Measurements from ENCODE around the gene TRIO.

Gene TRIO

GRCh38 chr5:14231890-14232289 is 88.7 kb downstream of the TRIO start:
- no peak for DNase-seq

DNA sequence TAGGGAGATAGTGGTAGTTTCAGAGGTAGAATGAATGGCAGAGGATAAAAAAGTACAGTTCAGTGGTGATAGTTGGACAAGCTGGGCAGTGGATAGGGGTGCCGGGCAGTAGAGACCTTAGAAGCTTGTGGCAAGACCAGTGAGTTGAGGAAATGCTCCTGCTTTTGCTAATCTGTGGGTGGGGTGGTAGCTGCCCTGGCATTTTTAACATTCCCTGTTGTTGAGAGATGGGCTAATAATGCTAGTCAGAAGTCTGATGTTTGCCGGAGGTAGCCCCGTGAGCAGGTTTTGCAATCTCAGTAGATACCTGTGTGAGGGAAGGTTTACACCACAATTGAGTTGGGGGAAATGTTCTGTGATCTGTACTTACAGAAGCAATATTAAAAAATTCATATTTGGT is 91.1 kb downstream of the TRIO start:
- DNase-seq = no peak

- DNase-seq = no peak
Observed at GRCh38 chr5:14235872-14236271, 92.7 kb downstream of the TRIO start.

GRCh38 chr5:14236757-14237156 is 93.6 kb downstream of the TRIO start:
- DNase-seq = no peak

DNA sequence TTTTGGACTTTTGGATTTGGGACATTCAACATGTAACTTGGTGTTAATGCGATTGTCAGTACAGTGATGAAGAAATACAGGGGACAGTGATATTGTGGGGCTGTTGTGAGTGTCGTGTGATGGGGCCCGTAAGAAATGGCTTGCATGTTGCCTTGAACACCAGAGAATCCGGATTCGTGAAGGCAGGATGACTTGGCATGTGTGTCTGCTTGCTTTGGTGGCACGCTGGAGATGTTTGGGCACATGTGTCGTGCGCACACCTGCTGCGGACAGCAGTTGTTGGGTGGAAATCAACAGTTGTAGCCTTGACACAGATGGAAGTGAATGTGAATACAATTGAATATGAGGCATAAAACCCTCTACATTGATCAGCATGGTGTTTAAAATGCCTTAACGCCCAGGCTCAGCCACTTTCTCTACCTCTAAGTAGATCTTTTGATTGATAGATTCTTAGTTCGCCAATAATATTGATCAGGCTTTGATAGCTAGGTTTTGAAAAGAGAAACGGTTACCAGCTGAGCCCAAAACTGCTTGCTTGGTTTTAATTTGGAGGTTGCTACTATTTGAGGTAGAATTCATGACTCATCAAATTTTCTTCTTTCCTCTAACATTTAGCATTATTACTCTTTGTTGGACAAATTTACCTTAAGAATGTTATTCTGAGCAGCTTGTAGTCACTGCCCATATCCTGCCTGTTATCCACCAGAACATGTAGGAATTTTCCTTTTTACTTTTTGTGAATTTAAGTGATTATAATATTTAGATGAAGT is 94.4 kb downstream of the TRIO start:
- DNase-seq = no peak

DNA sequence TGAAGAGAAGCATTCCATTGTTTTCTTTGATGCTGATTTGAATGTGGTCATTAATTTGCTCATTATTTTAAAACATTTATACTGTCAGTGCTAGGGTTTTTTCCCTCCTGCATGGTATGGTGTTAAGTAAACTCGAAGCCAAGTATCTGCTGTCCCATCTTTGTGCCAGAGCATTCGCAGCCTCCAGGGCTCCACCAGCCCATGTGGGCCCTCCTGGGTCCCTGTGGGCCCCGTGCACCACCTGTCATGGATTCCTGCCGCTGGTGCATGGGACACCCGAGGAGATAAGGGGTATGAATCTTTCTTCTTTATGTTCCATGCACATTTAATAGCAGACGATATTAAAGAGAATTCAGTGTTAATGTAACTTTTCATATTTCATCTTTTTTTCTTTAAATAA is 95.1 kb downstream of the TRIO start:
- no peak for DNase-seq

GRCh38 chr5:14239404-14239803 is 96.3 kb downstream of the TRIO start:
- DNase-seq = no peak

GRCh38 chr5:14239951-14240350 is 96.8 kb downstream of the TRIO start:
- DNase-seq = no peak

DNA sequence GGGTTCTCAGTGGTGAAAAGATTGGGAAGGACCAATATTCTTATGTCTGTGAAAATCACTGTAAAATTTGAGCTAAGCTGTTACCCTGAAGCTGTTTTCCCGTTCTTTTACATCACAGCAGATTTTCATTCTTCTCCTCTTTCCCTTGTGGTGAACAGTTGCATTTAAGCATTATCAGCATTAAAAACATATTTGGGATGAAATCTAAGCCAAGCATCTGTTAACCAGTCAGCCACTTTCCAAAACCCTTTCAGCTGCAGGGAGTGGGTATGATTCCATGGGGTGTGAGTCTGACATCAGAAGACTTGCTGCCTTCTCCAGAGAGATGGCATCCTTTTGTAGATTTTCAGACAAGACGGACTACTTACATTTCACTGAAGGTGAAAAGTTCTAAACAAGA is 97.2 kb downstream of the TRIO start:
- no peak for DNase-seq

DNA sequence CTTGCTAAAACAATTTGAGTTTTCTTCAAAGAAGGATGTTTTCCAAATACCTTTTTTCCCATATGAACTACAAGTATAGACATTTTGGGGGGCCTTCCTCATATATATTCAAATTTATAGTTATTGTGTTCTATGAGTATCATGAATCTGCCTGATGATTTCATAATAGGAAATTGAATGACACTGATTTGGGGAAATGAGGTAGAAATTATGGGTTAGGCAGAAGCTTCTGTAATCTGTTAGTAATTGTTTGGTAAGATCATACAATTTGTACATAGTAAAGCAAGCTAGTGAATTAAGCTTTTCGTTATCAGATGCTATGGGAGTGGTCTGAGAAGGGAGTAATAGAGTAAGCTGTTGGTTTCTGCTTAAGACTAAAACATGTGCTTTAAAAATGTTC is 98.0 kb downstream of the TRIO start:
- DNase-seq = no peak

DNA sequence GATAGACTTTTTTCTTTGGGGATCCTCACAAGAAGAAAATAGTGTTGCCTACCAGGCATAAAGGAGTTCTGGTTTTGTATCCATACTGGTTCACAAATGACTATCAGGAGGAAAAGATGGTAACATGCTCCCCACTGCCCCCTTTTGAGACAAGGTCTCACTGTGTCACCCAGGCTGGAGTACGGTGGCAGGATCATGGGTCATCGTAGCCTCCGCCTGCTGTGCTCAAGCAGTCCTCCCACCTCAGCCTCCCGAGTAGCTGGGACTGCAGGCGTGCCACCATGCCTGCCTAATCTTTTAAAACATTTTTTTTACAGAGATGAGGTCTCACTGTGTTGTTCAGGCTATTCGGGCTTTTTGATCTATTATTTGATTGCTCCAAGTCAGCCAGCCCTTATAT is 99.3 kb downstream of the TRIO start:
- DNase-seq = no peak

DNA sequence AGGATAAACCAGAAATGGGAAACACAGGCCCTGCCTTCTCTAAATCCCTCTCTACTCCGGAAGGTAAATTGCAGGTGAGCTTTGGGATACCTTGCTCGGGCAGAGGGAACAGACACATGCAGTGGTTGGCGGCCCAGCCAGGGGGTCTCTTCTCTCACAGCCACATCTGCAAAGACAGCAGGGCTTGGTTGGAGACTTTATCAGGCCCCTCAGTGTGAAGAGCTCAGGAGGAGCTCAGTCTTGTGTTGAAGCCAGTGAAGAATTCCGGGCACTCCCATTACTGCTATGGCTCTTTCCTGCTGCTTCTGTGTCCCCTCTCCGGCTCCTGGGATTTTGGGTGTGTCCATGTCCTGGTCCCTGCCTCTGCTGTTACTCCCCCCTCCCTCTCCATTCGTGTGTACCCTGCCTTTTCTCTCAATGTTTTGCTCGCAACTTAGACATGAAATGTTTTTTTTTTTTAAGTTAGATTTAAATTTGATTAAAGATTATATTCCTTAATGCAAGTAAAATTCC is 99.8 kb downstream of the TRIO start:
- no peak for DNase-seq

DNA sequence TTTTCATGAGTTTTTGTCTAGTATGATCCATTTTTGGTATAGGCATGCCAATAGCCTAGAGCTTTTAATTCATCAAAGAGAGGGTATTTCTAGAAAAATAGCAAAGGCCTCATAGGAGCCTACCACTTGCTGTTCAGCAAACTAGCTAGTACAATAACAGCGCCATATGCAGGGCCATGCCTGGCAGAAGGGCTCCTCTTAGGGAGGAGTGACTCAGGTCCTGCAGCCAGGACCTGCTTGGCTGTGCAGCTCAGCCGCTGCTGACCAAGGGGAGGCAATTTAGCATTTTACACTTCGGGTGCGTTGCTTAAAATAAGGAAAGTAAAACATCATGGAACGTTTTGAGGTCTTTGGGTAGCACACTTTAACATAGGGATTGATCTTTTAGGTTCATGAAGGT is 100.6 kb downstream of the TRIO start:
- no peak for DNase-seq

GRCh38 chr5:14244721-14245120 is 101.6 kb downstream of the TRIO start:
- DNase-seq = no peak

DNA sequence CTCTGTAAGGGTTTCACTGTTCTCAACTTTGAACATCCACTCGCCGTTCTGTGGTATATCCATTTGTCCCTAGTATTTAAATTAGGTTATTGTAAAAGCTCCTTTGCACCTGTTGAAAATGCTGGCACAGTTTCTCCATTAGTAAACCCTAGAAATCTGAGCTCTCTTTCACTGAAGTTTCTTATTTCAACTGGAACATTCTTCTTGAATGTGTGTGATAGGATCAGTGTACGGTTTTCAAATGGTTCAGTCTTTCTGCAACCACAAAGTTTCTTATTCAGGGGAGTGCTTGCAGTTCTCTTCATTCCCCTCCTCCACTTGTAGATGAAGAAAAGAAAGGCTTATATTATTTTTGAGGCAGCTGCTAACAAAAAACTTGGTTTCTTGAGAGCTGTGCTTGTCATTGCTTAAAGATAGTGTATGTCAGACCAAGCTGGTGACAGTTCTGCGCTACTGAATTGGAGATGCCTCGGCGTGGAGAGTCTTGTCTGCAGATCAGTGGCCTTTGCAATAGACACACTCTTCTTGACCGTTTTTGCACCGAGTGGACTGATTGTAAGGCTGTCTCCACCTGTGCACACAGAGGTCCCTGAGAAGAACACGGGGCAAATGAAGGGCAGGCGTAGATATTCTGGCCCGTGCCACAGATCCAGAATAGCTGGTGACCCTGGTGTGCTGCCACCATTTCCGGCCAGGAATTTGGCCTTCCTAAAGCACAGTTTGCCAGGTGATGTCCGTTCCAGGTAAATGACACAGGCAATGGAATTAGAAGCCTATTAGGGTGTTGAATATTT is 102.2 kb downstream of the TRIO start:
- DNase-seq = no peak

- DNase-seq = no peak
Observed at GRCh38 chr5:14246350-14247053, 103.4 kb downstream of the TRIO start.

DNA sequence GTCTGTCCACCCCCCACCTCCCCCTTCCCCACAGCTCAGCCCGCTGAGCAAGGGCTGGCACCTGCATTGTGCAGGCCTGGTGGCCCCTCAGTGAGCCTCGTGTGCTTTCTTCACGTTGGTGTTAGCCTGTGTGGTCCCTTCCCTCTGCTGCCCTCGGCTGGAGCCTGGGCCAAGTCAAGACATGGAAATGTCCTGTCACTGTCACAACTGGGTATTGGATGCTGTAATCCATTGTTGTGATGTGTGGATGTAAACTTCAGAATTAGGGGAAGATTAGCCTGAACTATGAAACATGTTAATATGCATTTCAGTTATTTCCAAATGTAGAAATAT is 103.9 kb downstream of the TRIO start:
- DNase-seq = no peak

GRCh38 chr5:14249258-14250082 is 106.3 kb downstream of the TRIO start:
- no peak for DNase-seq

DNA sequence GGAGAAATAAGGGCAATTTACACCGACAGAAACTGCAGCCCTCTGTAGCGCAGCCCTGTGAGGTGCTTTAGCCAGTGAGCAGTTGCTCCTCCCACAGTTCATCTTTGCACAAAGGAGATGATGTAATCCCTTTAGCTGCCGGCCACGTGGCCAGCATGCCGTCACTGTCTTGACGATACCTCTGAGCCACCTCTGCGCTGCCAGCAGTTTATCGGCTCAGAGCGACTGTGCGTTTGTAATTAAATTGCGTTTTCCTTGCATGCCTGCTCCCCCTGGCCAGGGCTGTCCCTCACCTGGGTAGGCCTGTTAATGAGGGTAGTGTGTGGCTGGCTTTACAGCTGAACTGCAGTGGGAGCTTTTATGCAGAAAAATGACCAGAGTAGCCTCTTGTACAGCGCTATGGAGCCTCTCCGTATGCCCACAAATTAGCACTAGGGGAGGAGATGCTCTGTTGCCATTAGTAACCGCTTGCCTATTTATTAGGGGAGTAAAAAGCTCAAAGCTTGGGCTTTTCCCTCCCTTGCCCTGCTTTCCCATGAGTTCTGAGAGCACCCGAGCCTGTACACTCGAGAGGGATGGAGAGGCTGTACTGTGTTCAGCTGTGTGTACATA is 107.0 kb downstream of the TRIO start:
- no peak for DNase-seq

DNA sequence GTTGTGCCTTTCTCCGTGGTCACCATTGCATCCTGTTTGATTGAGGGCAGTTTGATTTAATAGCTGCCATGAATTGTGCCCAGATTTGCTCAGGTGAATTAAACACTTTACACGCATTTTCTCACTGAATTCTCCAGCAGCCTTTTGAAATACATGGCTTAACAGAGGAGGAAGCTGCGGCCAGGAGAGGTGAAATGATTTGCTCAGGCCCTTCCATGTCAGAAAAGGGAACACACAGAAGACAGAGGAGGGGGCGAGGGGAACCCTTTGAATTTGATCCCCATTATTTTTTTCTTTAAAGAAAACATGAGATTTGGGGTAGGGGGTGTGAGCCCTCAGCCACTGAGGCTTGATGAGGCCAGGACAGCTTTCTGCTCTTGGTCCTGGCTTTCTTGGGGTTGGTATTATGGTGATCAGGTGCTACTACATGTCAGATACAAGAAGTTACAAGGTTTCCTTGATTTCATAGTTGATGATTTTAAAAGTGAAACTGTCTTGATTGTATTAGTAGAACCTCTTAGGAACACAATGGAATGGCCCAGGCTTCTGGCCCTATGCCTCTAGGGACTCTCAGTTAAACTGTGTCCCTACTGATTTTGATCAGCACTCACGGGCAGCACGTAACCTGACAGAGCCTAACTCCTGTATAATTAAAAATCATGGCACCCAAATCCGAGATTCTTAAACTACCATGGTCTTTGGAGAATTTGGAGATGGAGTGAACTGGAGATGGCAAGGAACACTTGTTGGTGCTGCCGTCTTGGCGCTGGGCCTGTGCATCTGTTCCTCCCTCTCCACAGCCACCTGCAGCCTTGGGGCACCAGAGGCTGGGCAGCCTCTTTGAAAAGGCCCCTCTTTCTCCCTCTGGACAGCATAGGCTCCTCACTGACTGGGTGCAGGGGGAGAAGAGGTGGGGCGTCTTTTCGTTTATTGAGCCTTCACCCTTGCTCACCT is 107.9 kb downstream of the TRIO start:
- no peak for DNase-seq

DNA sequence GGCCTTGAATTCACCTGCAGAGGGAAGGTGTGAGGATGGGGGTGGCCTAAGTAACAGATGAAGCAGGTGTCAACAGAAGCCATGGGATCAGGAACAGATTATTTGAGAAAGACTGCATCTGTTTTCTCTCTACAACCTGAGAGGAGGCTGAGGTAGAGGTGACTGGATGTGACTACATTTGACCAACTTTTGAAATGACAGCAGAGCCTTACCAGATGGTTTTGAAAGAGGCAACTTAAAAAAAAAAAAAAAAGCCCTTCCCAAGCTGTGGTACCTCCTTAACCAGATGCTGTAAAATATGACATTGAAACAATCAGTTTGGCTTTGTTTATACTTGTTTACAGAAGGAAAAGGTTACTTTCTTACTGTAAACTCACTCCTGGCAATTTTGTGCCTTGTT is 108.6 kb downstream of the TRIO start:
- no peak for DNase-seq

Measured in CD4-positive, alpha-beta T cell treated with Interleukin-12 subunit alpha and Interleukin-12 subunit beta, for 1 hour (primary cell).